ENCODE measurements around the gene GTF3C6.

The GTF3C6 gene

GRCh38 chr6:110939429-110940200 is 18.9 kb upstream of the GTF3C6 start:
- TF ChIP-seq CTCF (IDR thresholded peaks at IDR 0.05; ENCODE audit: extremely low read depth, missing control alignments): no peak
- no peak for DNase-seq (ENCODE audit: low spot score)

GRCh38 chr6:110944681-110945151 is 13.8 kb upstream of the GTF3C6 start:
- TF ChIP-seq CTCF (IDR thresholded peaks at IDR 0.05; ENCODE audit: extremely low read depth, missing control alignments): no peak
- peak; percentile 79 for DNase-seq (ENCODE audit: low spot score)

GRCh38 chr6:110946498-110946897 is 12.0 kb upstream of the GTF3C6 start:
- DNase-seq (ENCODE audit: low spot score): no peak
- TF ChIP-seq CTCF (IDR thresholded peaks at IDR 0.05; ENCODE audit: extremely low read depth, missing control alignments): no peak

GRCh38 chr6:110949679-110950285 is 8.7 kb upstream of the GTF3C6 start:
- TF ChIP-seq CTCF (IDR thresholded peaks at IDR 0.05; ENCODE audit: extremely low read depth, missing control alignments): peak; percentile 15
- peak; percentile 19 for DNase-seq (ENCODE audit: low spot score)

- no peak for TF ChIP-seq CTCF (IDR thresholded peaks at IDR 0.05; ENCODE audit: extremely low read depth, missing control alignments)
- DNase-seq (ENCODE audit: low spot score): no peak
Observed at GRCh38 chr6:110950440-110950839, 8.1 kb upstream of the GTF3C6 start.

GRCh38 chr6:110951008-110951407 is 7.5 kb upstream of the GTF3C6 start:
- TF ChIP-seq CTCF (IDR thresholded peaks at IDR 0.05; ENCODE audit: extremely low read depth, missing control alignments): no peak
- no peak for DNase-seq (ENCODE audit: low spot score)

GRCh38 chr6:110951986-110952794 is 6.3 kb upstream of the GTF3C6 start:
- TF ChIP-seq CTCF (IDR thresholded peaks at IDR 0.05; ENCODE audit: extremely low read depth, missing control alignments): no peak
- no peak for DNase-seq (ENCODE audit: low spot score)

Data from GM20000 (cell line).